Activated CD4-positive, alpha-beta T cell treated with anti-CD3 and anti-CD28 coated beads for 1 hour (primary cell): ENCODE results near the gene RFX2.
A peak's percentile ranks its signal among the peaks of the same experiment; 100 is the strongest.
"Not testable (repeated sequence)": the region's sequence is repeated elsewhere in the genome, so short reads cannot be mapped to it uniquely, and the experiment has no call there.

Experiments used
- DNase-seq: peaks from one replicate; pipeline ENCODE4 v3.0.0-alpha.2; 2020

Gene RFX2

DNA sequence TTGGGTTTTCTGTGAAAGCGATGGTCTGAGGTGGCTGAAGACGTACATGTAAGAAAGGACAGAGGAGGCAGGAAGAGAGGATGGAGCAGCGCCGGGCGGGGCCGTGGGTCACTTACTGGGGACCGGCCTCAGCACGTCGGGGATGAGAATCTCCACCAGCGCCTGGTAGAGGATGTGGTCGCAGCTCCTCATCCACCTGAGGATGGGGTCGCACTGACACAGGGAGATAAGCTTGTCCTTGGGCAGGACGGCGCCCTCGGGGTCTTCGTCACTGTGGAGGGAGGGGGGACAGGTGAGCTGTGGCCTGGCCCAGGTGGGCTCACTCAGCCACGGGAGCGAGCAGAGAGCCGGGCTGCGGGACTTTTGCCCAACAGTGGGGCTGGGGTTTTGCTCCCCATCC lies 103.4 kb downstream of the RFX2 start:
- no peak for DNase-seq

DNA sequence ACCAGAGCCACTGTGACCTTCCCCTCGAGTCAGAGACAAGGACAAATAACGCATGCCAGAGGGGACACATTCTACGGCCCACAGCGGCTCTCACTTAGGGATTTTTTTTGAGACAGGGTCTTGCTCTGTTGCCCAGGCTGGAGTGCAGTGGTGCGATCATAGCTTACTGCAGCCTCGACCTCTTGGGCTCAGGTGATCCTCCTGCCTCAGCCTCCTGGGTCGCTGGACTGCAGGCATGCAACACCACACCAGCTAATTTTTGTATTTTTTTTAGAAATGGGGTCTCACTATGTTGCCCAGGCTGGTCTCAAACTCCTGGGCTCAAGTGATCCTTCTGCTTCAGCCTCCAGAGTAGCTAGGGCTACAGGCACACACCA lies 104.2 kb downstream of the RFX2 start:
- not testable (repeated sequence) for DNase-seq

DNA sequence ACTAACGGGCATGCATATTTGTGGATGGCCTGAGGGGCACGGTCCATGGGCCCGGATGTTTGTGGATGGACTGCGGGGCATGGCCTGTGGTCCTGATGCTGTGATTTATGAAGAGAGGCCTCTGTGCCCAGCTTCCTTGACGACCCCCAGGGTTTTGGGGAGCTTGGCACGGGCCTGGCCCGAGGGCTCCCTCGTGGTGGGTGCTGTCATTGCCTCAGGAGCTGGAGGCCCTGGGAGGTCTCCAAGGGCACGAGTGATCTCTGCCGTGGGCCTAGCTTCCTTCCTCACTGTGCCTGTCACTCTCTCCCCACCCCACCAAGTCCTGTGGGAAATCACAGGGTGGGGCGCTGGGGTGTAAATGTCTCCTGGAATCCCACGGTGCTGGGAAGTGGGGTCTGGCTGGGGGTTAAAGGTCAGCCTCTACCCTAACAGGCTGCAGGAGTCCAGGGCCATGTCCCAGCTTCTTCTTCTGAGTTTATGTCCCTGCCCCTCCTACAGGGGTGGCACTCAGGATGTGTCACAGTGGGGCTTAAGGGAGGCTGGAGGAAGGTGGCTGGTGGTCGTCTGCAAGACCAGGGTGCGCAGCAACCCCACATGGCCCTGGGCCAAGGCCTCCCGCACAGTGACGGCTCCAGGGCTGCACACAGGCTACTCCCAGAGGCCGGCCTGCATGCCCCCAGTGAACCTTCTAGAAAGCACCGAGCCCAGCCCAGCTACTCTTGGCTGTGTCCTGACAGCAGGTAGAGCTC lies 104.8 kb downstream of the RFX2 start:
- no peak for DNase-seq

DNA sequence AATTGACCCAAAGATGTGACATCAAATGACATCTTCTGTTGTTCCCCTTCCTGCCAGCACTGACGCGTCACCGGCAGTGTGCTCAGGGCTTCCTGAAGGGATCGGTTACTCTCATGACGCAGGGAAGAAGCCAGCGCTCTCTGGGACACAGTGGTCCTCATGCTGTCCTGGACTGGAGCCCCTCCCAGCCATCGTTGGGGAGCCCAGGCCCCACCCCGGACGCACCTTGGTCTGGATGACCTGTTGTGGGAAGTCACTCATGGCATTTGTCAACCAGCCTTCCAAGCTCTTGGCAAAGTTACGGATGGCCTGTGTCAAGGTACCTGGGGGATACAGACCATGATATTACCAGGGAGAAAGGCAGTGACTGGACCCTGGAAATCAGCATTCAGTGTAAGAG lies 106.3 kb downstream of the RFX2 start:
- DNase-seq: no peak

DNA sequence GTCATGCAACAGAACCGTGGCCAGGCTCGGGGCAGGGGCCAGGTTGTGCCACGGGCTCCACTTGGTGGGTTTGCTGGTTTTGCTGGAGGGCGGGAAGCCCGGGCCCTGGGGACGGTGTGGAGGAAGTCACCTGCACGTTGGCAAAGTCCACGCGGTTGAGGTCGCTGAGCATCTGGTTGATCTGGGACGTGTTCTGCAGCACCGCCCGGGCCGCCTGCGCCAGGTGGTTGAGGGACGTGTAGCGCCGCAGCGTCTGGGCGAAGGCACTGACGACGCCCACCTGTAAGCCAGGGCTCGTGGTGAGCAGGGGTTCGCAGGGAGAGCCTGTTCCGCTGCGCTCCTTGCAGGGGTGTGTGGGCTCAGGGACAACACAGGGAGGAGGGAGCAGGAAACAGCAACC lies 107.7 kb downstream of the RFX2 start:
- no peak for DNase-seq

DNA sequence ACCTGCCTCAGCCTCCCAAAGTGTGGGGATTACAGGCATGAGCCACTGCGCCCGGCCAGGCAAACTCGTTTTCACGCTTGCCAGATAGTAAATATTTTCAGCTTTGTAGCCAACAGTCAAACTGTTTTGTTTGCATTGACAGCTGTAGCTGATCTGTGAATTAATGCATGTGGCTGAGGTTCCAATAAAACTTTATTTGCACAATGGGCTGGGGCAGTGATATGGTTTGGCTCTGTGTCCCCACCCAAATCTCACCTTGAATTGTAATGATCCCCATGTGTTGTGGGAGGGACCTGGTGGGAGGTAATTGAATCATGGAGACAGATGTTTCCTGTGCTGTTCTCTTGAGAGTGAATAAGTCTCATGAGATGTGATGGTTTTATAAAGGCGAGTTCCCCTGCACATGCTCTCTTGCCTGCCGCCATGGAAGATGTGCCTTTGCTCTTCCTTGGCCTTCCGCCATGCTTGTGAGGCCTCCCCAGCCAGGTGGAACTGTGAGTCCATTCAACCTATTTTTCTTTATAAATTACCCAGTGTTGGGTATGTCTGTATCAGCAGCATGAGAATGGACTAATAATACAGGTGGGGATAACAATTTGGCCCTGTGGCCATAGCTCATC lies 110.0 kb downstream of the RFX2 start:
- DNase-seq: no peak

DNA sequence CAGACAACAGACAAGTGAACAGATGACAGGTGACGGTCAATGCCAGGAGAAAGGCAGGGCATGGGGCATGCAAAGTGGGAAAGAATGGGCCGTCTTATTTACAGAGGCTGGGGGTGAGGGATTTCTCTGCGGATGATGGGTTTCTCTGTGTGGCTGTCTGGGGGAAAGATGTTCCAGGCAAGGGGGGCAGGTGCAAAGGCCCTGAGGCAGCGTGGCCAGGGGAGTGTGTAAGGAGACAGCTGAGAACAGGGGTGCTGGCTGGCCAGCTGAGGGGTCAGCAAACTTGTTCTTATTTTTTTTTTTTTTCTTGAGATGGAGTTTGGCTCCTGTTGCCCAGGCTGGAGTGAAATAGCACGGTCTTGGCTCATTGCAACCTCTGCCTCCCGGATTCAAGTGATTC lies 110.6 kb downstream of the RFX2 start:
- DNase-seq: no peak

DNA sequence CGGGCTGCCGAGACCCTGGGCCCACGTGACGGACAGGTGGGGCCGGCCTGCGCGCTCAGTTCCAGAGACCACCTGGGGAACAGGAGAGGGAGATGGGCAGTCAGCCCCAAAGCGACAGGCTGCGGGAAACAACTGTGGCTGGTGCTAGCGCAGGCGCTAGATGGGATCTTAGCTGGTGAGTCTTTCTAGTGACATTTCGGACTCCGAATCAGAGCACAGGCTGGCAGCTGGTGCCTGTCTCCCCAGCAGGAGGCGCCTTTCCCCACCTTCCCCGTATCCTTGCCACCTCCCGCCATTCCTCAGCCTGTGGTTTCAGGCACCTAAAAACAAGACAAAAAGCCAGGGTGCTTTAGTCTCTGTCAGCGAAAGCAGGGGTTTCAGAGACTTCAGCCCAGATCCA lies 112.9 kb downstream of the RFX2 start:
- DNase-seq: no peak

DNA sequence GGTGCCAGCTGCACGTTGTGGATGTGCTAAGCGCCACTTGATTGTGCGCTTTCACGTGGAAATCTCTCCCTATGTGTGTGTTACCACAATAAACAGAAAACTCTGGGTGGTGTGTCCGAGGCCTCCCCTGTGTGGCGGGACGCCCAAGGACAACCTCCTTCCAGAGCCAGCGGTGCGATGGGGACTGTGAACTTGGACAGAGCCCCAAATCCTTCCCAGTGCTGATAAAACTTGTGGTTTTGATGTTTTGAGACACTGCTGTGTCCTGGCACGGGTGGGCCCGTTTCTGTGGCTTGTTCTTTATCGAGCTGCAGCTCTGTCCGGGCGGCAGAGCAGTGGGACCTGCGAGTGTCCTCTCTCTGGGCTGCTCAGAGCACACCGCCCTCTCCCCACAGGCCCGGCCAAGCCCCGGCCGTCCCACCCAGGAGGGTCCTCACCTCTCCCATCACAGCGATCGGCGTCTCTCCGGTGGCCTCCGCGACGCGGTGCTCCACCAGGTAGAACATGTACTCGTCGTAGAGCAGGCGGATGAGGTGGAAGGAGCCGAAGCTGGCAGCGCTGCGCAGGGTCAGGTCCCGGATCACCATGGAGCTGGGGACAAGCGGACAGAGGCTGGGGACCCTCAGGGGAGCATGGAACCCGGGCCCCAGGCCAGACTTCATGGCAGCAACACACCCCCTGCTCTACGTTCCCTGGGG lies 113.5 kb downstream of the RFX2 start:
- DNase-seq: no peak

DNA sequence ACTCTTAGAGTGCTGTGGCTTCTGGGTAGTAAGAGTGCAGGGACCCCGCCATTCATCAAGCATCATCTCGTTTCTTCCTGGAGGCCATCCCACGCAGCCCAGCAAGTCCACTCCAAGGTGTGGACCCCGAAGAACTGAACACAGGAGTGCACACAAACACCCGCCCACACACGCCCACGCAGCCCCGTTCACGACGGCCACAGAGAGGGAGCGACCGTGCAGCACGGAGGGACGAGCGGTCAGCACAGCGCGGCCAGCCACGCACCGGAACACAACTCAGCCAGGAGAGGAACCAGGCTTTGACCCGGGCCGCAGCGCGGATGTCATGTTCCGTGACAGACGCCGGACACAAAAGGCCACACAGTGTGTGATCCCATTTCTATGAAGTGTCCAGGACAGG lies 114.2 kb downstream of the RFX2 start:
- DNase-seq: no peak

DNA sequence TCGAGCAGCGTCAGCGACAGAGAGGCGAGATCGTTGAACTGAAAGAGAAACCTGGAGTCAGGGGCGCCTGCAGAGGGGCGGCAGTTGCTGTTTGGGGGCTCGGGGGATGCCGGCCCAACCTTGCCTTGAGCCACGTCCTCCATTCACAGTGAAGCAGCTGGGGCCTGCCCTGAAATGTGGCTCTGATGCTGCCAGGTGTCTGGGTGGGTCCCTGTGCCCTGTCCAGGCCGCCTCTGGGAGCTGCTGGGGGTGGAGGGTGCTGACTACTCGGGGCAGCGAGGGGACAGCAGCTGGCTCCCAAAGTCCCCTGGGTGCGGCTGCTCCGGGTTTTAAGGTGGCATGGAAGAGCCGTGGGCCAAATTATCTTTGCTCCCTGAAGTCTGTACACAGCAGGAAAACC lies 114.7 kb downstream of the RFX2 start:
- DNase-seq: no peak

DNA sequence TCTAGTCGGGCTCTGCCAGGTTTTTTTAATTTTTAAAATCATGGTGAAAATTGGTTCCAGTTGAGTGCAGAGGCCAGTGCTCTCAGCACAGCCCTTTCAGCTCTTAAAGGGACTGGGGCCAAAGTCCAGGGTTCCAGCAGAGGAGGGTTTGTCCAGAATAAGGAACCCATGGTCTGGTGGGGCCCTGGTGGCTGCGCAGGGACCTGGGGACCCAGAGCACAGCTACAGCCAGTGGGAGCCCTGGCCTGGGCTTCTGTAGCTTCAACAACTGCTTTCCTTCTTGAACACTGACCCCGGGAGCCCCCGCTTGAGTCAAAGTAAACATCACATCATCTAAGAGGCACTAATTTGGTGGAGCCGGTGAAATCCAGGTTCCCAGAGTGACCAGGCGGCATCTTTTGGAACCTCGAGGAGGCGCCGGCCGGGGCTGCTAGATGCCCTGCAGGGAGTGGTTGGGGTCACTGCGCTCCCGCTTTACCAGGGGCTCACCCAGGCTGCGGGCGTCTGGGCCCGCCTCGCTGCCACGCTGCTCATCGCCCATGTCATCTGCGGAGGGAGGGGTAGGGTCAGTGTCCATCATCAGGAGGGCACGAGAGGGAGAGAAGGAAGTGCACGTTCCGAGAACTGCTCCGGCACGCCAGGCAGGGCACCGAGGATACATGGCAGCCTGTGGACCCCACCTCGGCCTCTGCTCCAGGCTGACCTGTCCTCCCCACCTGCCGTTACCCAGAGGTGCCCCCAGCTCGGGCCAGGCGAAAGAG lies 115.7 kb downstream of the RFX2 start:
- no peak for DNase-seq

DNA sequence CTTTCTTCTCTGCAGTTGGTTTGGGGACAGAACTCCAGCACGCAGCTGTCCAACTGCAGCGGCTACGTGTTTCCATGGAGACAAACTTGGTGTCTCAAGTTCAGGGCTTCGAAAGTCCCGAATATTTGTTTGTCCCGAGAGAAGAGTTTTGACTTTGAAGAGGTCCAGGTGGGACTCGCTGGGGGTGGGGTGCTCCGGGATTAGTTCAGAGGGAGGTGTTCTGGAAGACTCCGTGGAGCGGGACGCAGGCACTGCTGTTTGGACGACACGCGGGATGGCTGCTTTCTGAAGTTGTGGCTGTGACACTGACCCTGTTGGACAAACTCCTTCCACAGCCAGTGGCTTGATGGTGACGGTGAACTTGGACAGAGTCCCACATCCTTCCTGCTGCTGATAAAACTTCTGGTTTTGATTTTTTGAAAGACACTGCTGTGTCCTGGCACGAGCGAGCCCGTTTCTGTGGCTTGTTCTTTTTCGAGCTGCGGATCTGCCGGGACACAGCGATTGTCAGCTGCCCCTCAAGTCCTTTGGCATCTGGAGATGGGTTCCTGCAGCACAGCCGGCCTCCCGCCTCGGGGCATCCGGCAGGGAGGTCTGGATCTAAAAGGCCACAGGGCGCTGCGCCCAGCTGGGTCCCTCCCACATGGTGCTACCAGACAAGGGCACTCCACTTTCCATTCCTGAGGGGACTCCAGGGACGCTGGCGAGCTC lies 116.5 kb downstream of the RFX2 start:
- DNase-seq: no peak

DNA sequence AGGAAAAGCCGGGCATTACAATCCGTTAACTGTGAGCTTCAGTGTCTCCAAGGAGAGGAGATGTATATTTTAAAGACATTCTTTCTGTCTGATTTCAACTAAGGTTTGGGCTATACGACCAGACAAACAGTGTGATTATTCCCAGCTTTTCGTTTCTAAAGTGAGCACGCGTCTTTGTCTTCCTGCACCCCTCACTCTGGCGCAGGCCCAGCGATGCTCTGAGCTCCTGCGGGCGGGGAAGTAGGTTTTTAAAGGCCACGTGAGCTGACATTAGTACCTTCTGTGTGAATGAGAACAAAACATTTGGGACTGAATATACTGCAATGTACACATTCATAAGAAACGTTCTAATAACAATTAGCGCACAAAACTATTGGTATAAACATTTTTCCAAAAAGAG lies 117.1 kb downstream of the RFX2 start:
- no peak for DNase-seq

DNA sequence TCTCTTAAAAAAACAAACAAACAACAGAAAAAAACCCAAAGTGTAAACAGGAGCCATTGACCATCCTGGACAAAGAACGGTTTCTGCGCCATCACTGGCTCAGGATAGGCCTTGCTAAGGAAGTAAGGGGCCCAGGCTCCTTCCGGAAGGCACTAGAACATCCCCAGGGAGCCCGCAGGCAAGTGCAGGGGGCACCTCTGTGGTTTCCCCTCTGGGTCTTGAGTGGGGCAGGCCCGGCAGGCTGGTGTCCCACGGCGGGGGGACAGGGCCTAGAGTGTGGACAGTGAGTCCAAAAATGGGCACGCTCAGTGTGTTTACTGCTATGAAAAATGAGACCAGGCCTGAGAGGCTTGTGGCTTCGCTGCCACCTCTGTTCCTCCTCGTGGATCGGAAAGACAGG lies 117.5 kb downstream of the RFX2 start:
- no peak for DNase-seq

DNA sequence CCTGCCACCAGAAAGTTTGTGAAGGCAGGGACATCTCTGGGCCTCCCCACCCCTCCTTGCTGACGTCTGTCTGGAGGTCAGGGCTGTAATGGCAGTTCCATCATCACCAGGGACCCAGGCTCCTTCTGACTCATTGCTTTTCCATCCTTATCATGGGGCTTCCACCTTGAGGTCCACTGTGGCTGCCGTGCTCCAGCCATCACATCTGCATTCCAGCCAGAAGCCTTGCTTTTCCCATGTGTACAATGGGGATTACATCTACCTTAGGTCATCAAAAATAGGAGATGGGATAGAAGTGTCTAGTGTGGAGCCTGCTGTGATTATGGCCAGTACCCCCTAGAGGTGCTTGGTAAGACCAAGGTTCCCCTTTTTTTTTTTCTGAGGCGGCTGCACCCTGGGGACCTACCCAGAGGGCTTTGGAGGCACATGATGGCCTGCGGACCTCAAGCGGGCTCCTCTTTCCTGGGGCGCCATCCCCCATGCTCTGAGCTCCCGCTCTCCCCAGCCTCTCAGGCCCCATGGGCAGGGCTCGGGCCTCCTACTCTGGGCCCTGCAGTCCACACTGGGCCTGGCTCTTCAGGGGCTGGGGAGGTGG lies 119.0 kb downstream of the RFX2 start:
- DNase-seq: no peak

DNA sequence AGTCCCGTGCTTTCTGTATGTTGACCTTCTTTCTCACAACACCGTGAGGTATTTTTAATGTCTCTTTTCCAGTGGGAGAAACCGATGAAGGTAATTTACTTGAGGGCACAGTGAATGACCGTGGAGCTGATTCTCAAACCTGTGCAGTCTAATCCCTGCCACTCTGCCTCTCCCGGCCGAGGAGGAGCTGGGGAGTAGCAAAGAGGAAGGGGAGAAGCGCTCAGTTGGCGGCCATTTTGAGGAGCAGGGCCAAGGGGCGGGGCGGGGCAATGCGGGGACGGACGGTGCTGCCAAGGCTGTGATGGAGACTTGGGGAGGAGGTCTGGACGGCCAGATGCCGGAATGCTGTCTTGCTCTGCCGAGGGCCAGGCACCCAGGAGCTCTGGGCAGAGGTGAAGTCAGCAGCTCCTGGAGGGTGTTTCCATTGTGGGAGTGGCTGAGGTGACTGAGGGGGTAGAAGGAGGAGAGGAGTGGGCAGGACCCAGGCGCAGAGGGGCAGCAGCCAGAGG lies 120.0 kb downstream of the RFX2 start:
- DNase-seq: no peak

DNA sequence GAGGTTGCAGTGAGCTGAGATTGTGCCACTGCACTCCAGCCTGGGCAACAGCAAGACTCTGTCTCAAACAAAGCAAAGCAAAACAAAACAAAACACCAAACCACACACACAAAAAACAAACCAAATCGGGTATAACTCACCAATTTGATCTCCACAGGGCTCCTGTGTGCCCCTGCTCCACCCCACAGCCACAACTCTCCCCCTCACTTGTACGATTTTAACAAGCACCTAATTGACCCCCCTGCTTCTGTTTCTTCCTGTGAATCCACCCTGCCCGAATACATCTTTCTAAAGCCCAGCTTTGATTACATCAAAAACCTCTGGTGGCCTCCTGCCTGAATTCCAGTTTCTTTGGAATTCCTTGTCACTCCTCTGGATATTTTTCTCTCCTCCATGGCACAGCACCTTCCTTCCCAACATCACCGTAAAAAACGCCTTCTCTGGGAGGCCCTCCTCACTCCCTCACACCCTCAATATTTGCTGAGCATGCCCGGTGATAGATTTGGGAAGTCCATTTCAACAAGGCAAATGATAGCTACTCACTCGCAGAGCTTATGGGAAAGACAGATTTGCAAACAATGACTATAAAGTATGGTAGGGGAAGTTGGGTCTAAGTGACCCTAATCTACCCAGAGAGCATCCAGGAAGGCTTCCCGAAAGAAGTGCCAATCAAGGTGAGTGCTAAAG lies 120.8 kb downstream of the RFX2 start:
- DNase-seq: no peak

DNA sequence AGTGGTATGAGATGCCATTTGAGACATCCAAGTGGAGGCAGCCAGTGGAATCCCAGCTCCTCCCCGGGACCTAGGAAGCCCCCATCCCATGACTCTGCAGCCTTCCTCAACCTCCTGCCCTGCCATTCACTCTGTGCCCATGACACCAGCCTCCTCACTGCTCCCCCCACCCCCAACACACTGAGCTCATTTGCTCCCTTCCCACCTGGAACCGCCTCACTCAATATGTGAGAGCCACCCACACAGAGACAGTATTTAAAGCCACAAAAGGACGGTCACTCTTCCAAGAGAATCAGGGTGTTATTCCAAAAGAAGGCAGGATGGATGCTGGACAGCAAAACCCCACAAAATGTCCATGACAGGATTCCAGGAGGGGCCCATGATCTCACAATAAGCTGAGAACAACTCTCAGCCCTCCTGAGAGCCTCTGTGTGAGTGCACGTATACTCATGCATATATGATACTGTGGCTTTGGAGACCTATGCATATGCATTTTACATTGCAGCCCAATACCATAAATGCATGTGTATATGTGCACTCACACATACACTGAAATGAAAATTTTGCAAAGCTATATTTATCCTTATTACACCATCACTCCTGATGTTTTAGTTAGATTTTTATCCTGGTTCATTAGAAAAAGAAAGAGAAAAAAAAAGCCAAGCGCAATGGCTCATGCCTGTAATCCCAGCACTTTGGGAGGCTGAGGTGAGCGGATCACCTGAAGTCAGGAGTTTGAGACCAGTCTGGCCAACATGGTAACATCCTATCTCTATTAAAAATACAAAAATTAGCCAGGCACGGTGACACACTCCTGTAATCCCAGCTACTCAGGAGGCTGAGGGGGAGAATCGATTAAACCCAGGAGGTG lies 121.5 kb downstream of the RFX2 start:
- DNase-seq: no peak

DNA sequence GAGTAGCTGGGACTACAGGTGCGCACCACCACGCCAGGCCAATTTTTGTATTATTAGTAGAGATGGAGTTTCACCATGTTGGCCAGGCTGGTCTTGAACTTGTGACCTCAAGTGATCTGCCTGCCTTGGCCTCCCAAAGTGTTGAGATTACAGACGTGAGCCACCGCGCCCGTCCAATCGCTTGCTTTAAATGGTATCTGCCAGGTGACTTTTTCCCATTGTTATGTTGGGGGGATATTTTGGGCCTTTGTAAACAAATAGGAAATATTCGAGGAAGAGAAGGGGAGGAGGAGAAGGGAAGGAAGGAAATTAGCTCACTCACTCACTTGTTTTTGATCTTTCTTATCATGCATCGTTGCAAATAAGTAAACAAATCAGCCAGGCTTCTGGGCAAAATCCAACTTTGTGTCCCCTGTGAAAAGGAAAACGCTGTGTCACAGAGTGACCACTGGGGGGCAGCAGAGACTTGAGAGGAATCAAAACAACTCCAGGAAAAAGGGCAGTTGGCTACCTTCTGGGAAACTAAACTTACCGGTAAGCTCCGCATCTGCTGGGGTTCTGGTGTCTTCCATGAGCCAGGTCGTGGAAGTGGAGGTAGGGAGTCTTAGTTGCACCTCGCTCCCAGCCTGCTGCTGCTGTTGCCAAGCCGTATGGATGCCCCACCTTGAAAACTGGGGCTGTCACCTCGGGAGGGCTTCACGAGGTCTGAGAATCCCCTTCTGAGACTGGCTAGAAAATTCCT lies 123.1 kb downstream of the RFX2 start:
- peak; percentile 56 for DNase-seq
